ENCODE measurements around the gene ATP5F1C.

- TF ChIP-seq POLR2A (IDR thresholded peaks at IDR 0.05) (no peak), POLR2AphosphoS5 (IDR thresholded peaks at IDR 0.05) (no peak), EP300 (IDR thresholded peaks at IDR 0.05) (no peak)
- TF ChIP-seq, protein P1, sequence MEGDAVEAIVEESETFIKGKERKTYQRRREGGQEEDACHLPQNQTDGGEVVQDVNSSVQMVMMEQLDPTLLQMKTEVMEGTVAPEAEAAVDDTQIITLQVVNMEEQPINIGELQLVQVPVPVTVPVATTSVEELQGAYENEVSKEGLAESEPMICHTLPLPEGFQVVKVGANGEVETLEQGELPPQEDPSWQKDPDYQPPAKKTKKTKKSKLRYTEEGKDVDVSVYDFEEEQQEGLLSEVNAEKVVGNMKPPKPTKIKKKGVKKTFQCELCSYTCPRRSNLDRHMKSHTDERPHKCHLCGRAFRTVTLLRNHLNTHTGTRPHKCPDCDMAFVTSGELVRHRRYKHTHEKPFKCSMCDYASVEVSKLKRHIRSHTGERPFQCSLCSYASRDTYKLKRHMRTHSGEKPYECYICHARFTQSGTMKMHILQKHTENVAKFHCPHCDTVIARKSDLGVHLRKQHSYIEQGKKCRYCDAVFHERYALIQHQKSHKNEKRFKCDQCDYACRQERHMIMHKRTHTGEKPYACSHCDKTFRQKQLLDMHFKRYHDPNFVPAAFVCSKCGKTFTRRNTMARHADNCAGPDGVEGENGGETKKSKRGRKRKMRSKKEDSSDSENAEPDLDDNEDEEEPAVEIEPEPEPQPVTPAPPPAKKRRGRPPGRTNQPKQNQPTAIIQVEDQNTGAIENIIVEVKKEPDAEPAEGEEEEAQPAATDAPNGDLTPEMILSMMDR (IDR thresholded peaks at IDR 0.05), result no peak
These were observed 19.6 kb upstream of the ATP5F1C start for GRCh38 chr10:7768417-7768816.
